Measurements from ENCODE around the gene APH1A. TPM values are rescaled to one million over a fixed set of nuclear protein-coding genes. Genes with fewer than 3 reads are reported as not detected.
"Not testable (repeated sequence)": the region's sequence is repeated elsewhere in the genome, so short reads cannot be mapped to it uniquely, and the experiment has no call there.

The APH1A gene
- total RNA-seq, 2 experiments from 2014 or later = 142 to 144 TPM

GRCh38 chr1:150224983-150225382 is 43.8 kb downstream of the APH1A start:
- ChIA-PET CTCF (interaction anchor here (1.1 to 2.0 kb wide), 3 partner anchors 9 to 44 kb away, joined by 3 to 8 read pairs (median 6); partner anchors contain the start of gene APH1A), POLR2A (interaction anchor here (1.7 to 2.9 kb wide), 3 partner anchors 9 to 11 kb away, joined by 7 to 14 read pairs (median 11); partner anchors contain the start of gene ANP32E)
- Mint-ChIP-seq H3K4me1 (peaks cover 30% of the 10 kb centered on the region), H3K27me3 (no peaks in the 10 kb centered on the region), H3K9me3 (no peaks in the 10 kb centered on the region), H3K36me3 (ENCODE audit: low read depth) (peaks cover 71% of the 10 kb centered on the region), H3K4me3 (no peak overlapping the region), H3K27ac (no peak overlapping the region)
- DNase-seq = no peak

- no peak overlapping the region for H3K4me3 Mint-ChIP-seq
- no peaks in the 10 kb centered on the region for H3K27me3 Mint-ChIP-seq
- DNase-seq = no peak
- peaks cover 61% of the 10 kb centered on the region for H3K36me3 Mint-ChIP-seq (ENCODE audit: low read depth)
- H3K27ac Mint-ChIP-seq = no peak overlapping the region
- POLR2A ChIA-PET = interaction anchor here (2.5 kb wide), 1 partner anchor 12 kb away, joined by 12 read pairs; no protein-coding TSS in a partner anchor
- H3K4me1 Mint-ChIP-seq = peaks cover 18% of the 10 kb centered on the region
- no peaks in the 10 kb centered on the region for H3K9me3 Mint-ChIP-seq
- CTCF ChIA-PET = interaction anchor here (0.9 kb wide), 1 partner anchor 12 kb away, joined by 5 read pairs; no protein-coding TSS in a partner anchor
These were observed 47.3 kb downstream of the APH1A start for GRCh38 chr1:150221552-150221951.

GRCh38 chr1:150215855-150216254 is 53.0 kb downstream of the APH1A start:
- H3K27me3 Mint-ChIP-seq, H3K27ac Mint-ChIP-seq, DNase-seq, H3K9me3 Mint-ChIP-seq, H3K4me3 Mint-ChIP-seq: not testable (repeated sequence)
- H3K36me3 Mint-ChIP-seq (ENCODE audit: low read depth) = peaks cover 23% of the 10 kb centered on the region
- POLR2A ChIA-PET = interaction anchor here (0.6 to 3.3 kb wide), 2 partner anchors 15 to 18 kb away, joined by 3 to 31 read pairs; partner anchors contain the start of gene ANP32E
- peaks cover 23% of the 10 kb centered on the region for H3K4me1 Mint-ChIP-seq
- CTCF ChIA-PET = interaction anchor here (1.7 kb wide), 2 partner anchors 18 to 29 kb away, joined by 5 to 12 read pairs; no protein-coding TSS in a partner anchor

Other genes with a start within 250 kb of the APH1A start
- gene VPS45, start 201.2 kb downstream of the APH1A start, total RNA-seq = 10 to 100 TPM; 35.4 to 39.0 TPM
- 10 to 100 TPM; 89.8 to 92.9 TPM for gene PLEKHO1, start 119.1 kb downstream of the APH1A start, total RNA-seq
- 100 to 1,000 TPM; 185 TPM for gene ANP32E, start 32.9 kb downstream of the APH1A start, total RNA-seq
- not detected for gene CA14, start 11.2 kb downstream of the APH1A start, total RNA-seq
- gene C1orf54, start 3.8 kb upstream of the APH1A start, total RNA-seq = 1 to 10 TPM; 4.1 TPM
- gene CIART, start 13.5 kb upstream of the APH1A start, total RNA-seq = 1 to 10 TPM; 1.5 to 1.7 TPM
- gene MRPS21, start 24.8 kb upstream of the APH1A start, total RNA-seq = 10 to 100 TPM; 67.2 to 68.2 TPM
- 10 to 100 TPM; 60.3 to 64.7 TPM for gene PRPF3, start 52.5 kb upstream of the APH1A start, total RNA-seq
- 10 to 100 TPM; 33.6 to 35.0 TPM for gene RPRD2, start 95.1 kb upstream of the APH1A start, total RNA-seq
- gene TARS2, start 218.4 kb upstream of the APH1A start, total RNA-seq = 10 to 100 TPM; 37.2 to 38.8 TPM
- 1 to 10 TPM; 2.4 to 3.8 TPM for gene ECM1, start 239.1 kb upstream of the APH1A start, total RNA-seq
- not detected for gene FALEC, start 246.7 kb upstream of the APH1A start, total RNA-seq